ENCODE measurements around the gene NFASC. TPM values are rescaled to one million over a fixed set of nuclear protein-coding genes. Genes with fewer than 3 reads are reported as not detected.

NFASC gene
- polyA plus RNA-seq, 3 donors, result 0.08 TPM; not detected in 2

GRCh38 chr1:205004351-205004750 lies 133.7 kb downstream of the NFASC start:
- Histone ChIP-seq H3K4me1 (ENCODE audit: control insufficient read depth in 1 of 2, insufficient read depth in 2 of 2, low read length in 2 of 2) (no peaks in the 10 kb centered on the region), H2AFZ (ENCODE audit: insufficient read depth, low read depth, low read length, poor library complexity, severe bottlenecking) (no peak overlapping the region), H3K4me2 (replicated peaks; ENCODE audit: extremely low read depth, low read length, poor library complexity, severe bottlenecking) (no peak overlapping the region), H3K79me2 (ENCODE audit: insufficient read depth, low read length) (no peaks in the 10 kb centered on the region), H4K20me1 (ENCODE audit: insufficient read depth, low read length) (no peaks in the 10 kb centered on the region), H3K9ac (ENCODE audit: insufficient read depth, low read length, poor library complexity, severe bottlenecking) (no peak overlapping the region), H3K4me3 (replicated peaks in 1 of 3; ENCODE audit: low read depth in 2 of 3, low read length in 3 of 3) (no peak overlapping the region), H3K27ac (ENCODE audit: low read depth in 1 of 2, low read length in 2 of 2) (no peak overlapping the region), H3K36me3 (replicated peaks in 1 of 2; ENCODE audit: control insufficient read depth in 1 of 2, insufficient read depth in 2 of 2, low read length in 2 of 2) (no peaks in the 10 kb centered on the region), H3K27me3 (ENCODE audit: control insufficient read depth in 2 of 2, insufficient read depth in 2 of 2, low read length in 2 of 2) (no peaks in the 10 kb centered on the region), H3K9me3 (replicated peaks in 1 of 2; ENCODE audit: control insufficient read depth in 1 of 2, insufficient read depth in 1 of 2, low read length in 2 of 2) (no peaks in the 10 kb centered on the region)
- no peak for DNase-seq
- Mint-ChIP-seq H3K9me3 (no peaks in the 10 kb centered on the region), H3K27ac (no peak overlapping the region), H3K4me3 (no peak overlapping the region), H3K4me1 (no peaks in the 10 kb centered on the region), H3K27me3 (ENCODE audit: low read depth in 3 of 3) (peaks cover 0 to 7% (median 4%) of the 10 kb centered on the region in 3 donors), H3K36me3 (no peaks in the 10 kb centered on the region)
- TF ChIP-seq, protein P1, sequence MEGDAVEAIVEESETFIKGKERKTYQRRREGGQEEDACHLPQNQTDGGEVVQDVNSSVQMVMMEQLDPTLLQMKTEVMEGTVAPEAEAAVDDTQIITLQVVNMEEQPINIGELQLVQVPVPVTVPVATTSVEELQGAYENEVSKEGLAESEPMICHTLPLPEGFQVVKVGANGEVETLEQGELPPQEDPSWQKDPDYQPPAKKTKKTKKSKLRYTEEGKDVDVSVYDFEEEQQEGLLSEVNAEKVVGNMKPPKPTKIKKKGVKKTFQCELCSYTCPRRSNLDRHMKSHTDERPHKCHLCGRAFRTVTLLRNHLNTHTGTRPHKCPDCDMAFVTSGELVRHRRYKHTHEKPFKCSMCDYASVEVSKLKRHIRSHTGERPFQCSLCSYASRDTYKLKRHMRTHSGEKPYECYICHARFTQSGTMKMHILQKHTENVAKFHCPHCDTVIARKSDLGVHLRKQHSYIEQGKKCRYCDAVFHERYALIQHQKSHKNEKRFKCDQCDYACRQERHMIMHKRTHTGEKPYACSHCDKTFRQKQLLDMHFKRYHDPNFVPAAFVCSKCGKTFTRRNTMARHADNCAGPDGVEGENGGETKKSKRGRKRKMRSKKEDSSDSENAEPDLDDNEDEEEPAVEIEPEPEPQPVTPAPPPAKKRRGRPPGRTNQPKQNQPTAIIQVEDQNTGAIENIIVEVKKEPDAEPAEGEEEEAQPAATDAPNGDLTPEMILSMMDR (IDR thresholded peaks at IDR 0.05), result no peak
- intact Hi-C loops (cut with micrococcal nuclease), result no loop called here
- WGBS (ENCODE audit: insufficient coverage), result 50% methylated on average over 1 of the region's 3 CpGs

GRCh38 chr1:205008896-205009295 lies 138.2 kb downstream of the NFASC start:
- H3K9ac ChIP-seq (ENCODE audit: insufficient read depth, low read length, poor library complexity, severe bottlenecking), result no peak overlapping the region
- no peak for DNase-seq
- no peaks in the 10 kb centered on the region for H3K36me3 ChIP-seq (replicated peaks in 1 of 2; ENCODE audit: control insufficient read depth in 1 of 2, insufficient read depth in 2 of 2, low read length in 2 of 2)
- TF ChIP-seq, protein P1 (IDR thresholded peaks at IDR 0.05), result no peak
- Mint-ChIP-seq H3K27ac (peak overlapping the region in 1 of 7 donors; percentile 38), H3K9me3 (no peaks in the 10 kb centered on the region), H3K27me3 (ENCODE audit: low read depth in 3 of 3) (peaks cover 2 to 4% (median 2%) of the 10 kb centered on the region in 3 donors), H3K36me3 (no peaks in the 10 kb centered on the region), H3K4me3 (no peak overlapping the region), H3K4me1 (no peaks in the 10 kb centered on the region)
- H3K4me2 ChIP-seq (replicated peaks; ENCODE audit: extremely low read depth, low read length, poor library complexity, severe bottlenecking), result no peak overlapping the region
- intact Hi-C loops (cut with micrococcal nuclease), result no loop called here
- H3K4me3 ChIP-seq (replicated peaks in 1 of 3; ENCODE audit: low read depth in 2 of 3, low read length in 3 of 3), result no peak overlapping the region
- no peak overlapping the region for H2AFZ ChIP-seq (ENCODE audit: insufficient read depth, low read depth, low read length, poor library complexity, severe bottlenecking)
- H3K27me3 ChIP-seq (ENCODE audit: control insufficient read depth in 2 of 2, insufficient read depth in 2 of 2, low read length in 2 of 2), result no peaks in the 10 kb centered on the region
- no peaks in the 10 kb centered on the region for H4K20me1 ChIP-seq (ENCODE audit: insufficient read depth, low read length)
- no peaks in the 10 kb centered on the region for H3K4me1 ChIP-seq (ENCODE audit: control insufficient read depth in 1 of 2, insufficient read depth in 2 of 2, low read length in 2 of 2)
- 93% methylated on average over 5 of the region's 8 CpGs for WGBS (ENCODE audit: insufficient coverage)
- no peaks in the 10 kb centered on the region for H3K9me3 ChIP-seq (replicated peaks in 1 of 2; ENCODE audit: control insufficient read depth in 1 of 2, insufficient read depth in 1 of 2, low read length in 2 of 2)
- no peak overlapping the region for H3K27ac ChIP-seq (ENCODE audit: low read depth in 1 of 2, low read length in 2 of 2)
- no peaks in the 10 kb centered on the region for H3K79me2 ChIP-seq (ENCODE audit: insufficient read depth, low read length)

Measured in CD14-positive monocyte (primary cell).